Colonic mucosa (tissue), 4 donors: Measurements from ENCODE around the gene SIGLEC1. TPM values are rescaled to one million over a fixed set of nuclear protein-coding genes. Genes with fewer than 3 reads are reported as not detected.

ENCODE experiments used
- DNase-seq: peaks from one replicate; pipeline ENCODE4 v3.0.0-alpha.2; 2020
- H3K27ac ChIP-seq: fragments of 200-600 bp; one replicate; pipeline ENCODE4 v1.8.0; 2021
- H3K27me3 ChIP-seq: fragments of 200-600 bp; one replicate; pipeline ENCODE4 v1.8.0; 2021
- H3K36me3 ChIP-seq: fragments of 200-600 bp; one replicate; pipeline ENCODE4 v1.8.0; 2021
- H3K4me1 ChIP-seq: fragments of 200-600 bp; one replicate; pipeline ENCODE4 v1.8.0; 2021; ENCODE audit warnings: mild to moderate bottlenecking
- H3K4me3 ChIP-seq: fragments of 200-600 bp; one replicate; pipeline ENCODE4 v1.8.0; 2021
- H3K9ac ChIP-seq, 2 donors: one replicate each; pipeline ENCODE4 v1.7.0; 2013; ENCODE audit warnings: control low read depth in 2 of 2, low read depth in 2 of 2, low read length in 2 of 2
- H3K9me3 ChIP-seq: fragments of 200-600 bp; one replicate; pipeline ENCODE4 v1.8.0; 2021
- CTCF ChIP-seq: fragments of 200-600 bp; IDR thresholded peaks from one replicate; pipeline ENCODE4 v1.8.0; 2022; ENCODE audit warnings: antibody characterized with exemption, mild to moderate bottlenecking
- intact Hi-C: fragments of 100-400 bp; cut with DNase I; formaldehyde crosslinking; loops from one replicate; pipeline ENCODE4 v1.14.1; 2022
- total RNA-seq, 2 donors: library from RNA; stranded (reverse); fragmentation: NEBNext Ultra II Directional in 1 of 2; extraction: Animal tissue kit (Norgen Biotek cat#: 25700) in 1 of 2; gene quantifications; one replicate each; pipeline ENCODE4 v1.2.1, GENCODE V29; 2021
- donor health status: healthy.
- donor health status: DM: no; HTN: no; CAD: no.
- donor health status: DM: no; HTN: no; CAD: no.

SIGLEC1 gene
- total RNA-seq, 2 donors from 2014 or later: 2.5 to 4.6 TPM

GRCh38 chr20:3670945-3671344 lies 41.5 kb downstream of the SIGLEC1 start:
- intact Hi-C loops: no loop called here
- no peak overlapping the region for H3K27ac ChIP-seq
- no peak for DNase-seq
- H3K4me1 ChIP-seq: no peaks in the 10 kb centered on the region
- H3K4me3 ChIP-seq: no peak overlapping the region
- H3K9ac ChIP-seq: no peak overlapping the region
- H3K9me3 ChIP-seq: no peaks in the 10 kb centered on the region
- TF ChIP-seq CTCF: no peak
- peaks cover 20% of the 10 kb centered on the region for H3K27me3 ChIP-seq
- no peaks in the 10 kb centered on the region for H3K36me3 ChIP-seq

GRCh38 chr20:3670511-3670910 lies 41.9 kb downstream of the SIGLEC1 start:
- no peak for TF ChIP-seq CTCF
- peaks cover 20% of the 10 kb centered on the region for H3K27me3 ChIP-seq
- H3K36me3 ChIP-seq: no peaks in the 10 kb centered on the region

GRCh38 chr20:3669710-3670367 lies 42.6 kb downstream of the SIGLEC1 start:
- no peak for DNase-seq
- Histone ChIP-seq H3K27me3 (peaks cover 20% of the 10 kb centered on the region), H3K4me3 (no peak overlapping the region), H3K9me3 (no peaks in the 10 kb centered on the region), H3K36me3 (no peaks in the 10 kb centered on the region), H3K27ac (no peak overlapping the region), H3K4me1 (no peaks in the 10 kb centered on the region), H3K9ac (no peak overlapping the region)
- TF ChIP-seq CTCF: no peak
- intact Hi-C loops: no loop called here

More at GRCh38 chr20:3670511-3670910, 41.9 kb downstream of the SIGLEC1 start:
- Histone ChIP-seq H3K27ac (no peak overlapping the region), H3K9me3 (no peaks in the 10 kb centered on the region), H3K4me3 (no peak overlapping the region), H3K4me1 (no peaks in the 10 kb centered on the region), H3K9ac (no peak overlapping the region)
- DNase-seq: no peak
- intact Hi-C loops: no loop called here

GRCh38 chr20:3667434-3668037 lies 44.9 kb downstream of the SIGLEC1 start:
- H3K4me1 ChIP-seq: no peaks in the 10 kb centered on the region
- intact Hi-C loops: no loop called here
- no peak overlapping the region for H3K9ac ChIP-seq
- H3K27ac ChIP-seq: no peak overlapping the region
- no peaks in the 10 kb centered on the region for H3K36me3 ChIP-seq
- no peak overlapping the region for H3K4me3 ChIP-seq
- no peaks in the 10 kb centered on the region for H3K9me3 ChIP-seq
- H3K27me3 ChIP-seq: peaks cover 9% of the 10 kb centered on the region
- DNase-seq: no peak
- no peak for TF ChIP-seq CTCF

GRCh38 chr20:3663858-3664257 lies 48.5 kb downstream of the SIGLEC1 start:
- intact Hi-C loops: no loop called here
- Histone ChIP-seq H3K36me3 (no peaks in the 10 kb centered on the region), H3K27ac (no peak overlapping the region), H3K4me1 (no peaks in the 10 kb centered on the region), H3K27me3 (peaks cover 27% of the 10 kb centered on the region), H3K4me3 (no peak overlapping the region), H3K9me3 (no peaks in the 10 kb centered on the region), H3K9ac (no peak overlapping the region)
- TF ChIP-seq CTCF: no peak
- DNase-seq: no peak
